Spleen (tissue), 7 donors: Measurements from ENCODE around the gene TMC6.

Experiments used
- CTCF ChIP-seq, 11 experiments: fragments of 200-600 bp in 7 of 11; fragments of 450-650 bp in 4 of 11; sonication (generic) in 4 of 11; IDR thresholded peaks in 8 of 11; conservative IDR thresholded peaks in 3 of 11; 1 replicate in 7 of 11; 2 replicates in 4 of 11; pipeline versions ENCODE4 v1.4.0 to v1.8.0; 2016 to 2021; ENCODE audit warnings: antibody characterized with exemption in 11 of 11, inconsistent platforms in 4 of 11, mild to moderate bottlenecking in 1 of 11
- POLR2A ChIP-seq, 3 donors: fragments of 450-650 bp; IDR thresholded peaks; one replicate each; pipeline ENCODE4 v1.5.1; 2017; ENCODE audit warnings: antibody characterized with exemption in 3 of 3, mild to moderate bottlenecking in 1 of 3
- donor health status: DM: no; HTN: no; CAD: no; lungs with moderate emphysema.
- donor health status: DM: no; HTN: no; CAD: no.
- donor health status: DM: no; HTN: no; CAD: no.

GRCh38 chr17:78128551-78129350, at the start of gene TMC6:
- TF ChIP-seq CTCF (IDR thresholded peaks at IDR 0.05 in 8 of 11, conservative IDR thresholded peaks at IDR 0.05 in 3 of 11), result no peak
- peak in 2 of 3 donors; percentile 71 to 72 for TF ChIP-seq POLR2A (IDR thresholded peaks at IDR 0.05)
